Tibial artery (tissue), 4 donors: Measurements from ENCODE around the gene DPH7.
A peak's percentile ranks its signal among the peaks of the same experiment; 100 is the strongest.

ENCODE experiments used
- DNase-seq, 2 donors: peaks; one replicate each; pipeline ENCODE4 v3.0.0-alpha.2; 2019
- H3K27ac ChIP-seq, 2 donors: fragments of 200-600 bp; sonication (generic) in 1 of 2; 1 replicate in 1 of 2; 2 replicates in 1 of 2; pipeline ENCODE4 v1.5.1; 2018 to 2019; ENCODE audit warnings: mild to moderate bottlenecking in 1 of 2
- H3K27me3 ChIP-seq, 2 donors: fragments of 200-600 bp; sonication (generic) in 1 of 2; one replicate each; pipeline versions ENCODE4 v1.5.1 to v1.6.0; 2016 to 2019
- H3K36me3 ChIP-seq, 3 donors: fragments of 200-600 bp; sonication (generic) in 2 of 3; one replicate each; pipeline ENCODE4 v1.5.1; 2016 to 2019; ENCODE audit warnings: mild to moderate bottlenecking in 2 of 3
- H3K4me1 ChIP-seq, 4 donors: fragments of 200-600 bp; sonication (generic) in 2 of 4; 1 replicate in 3 of 4; 2 replicates in 1 of 4; pipeline ENCODE4 v1.5.1; 2016 to 2019
- H3K4me3 ChIP-seq, 2 donors: fragments of 200-600 bp; sonication (generic) in 1 of 2; 1 replicate in 1 of 2; 2 replicates in 1 of 2; pipeline ENCODE4 v1.5.1; 2018 to 2019; ENCODE audit warnings: mild to moderate bottlenecking in 2 of 2
- H3K9me3 ChIP-seq, 3 donors: fragments of 200-600 bp; sonication (generic) in 1 of 3; one replicate each; pipeline ENCODE4 v1.5.1; 2016 to 2019
- CTCF ChIP-seq, 2 experiments: fragments of 200-600 bp in 1 of 2; fragments of 450-650 bp in 1 of 2; IDR thresholded peaks; one replicate each; pipeline ENCODE4 v1.5.1; 2017 to 2019; ENCODE audit warnings: antibody characterized with exemption in 2 of 2, mild to moderate bottlenecking in 1 of 2, moderate library complexity in 1 of 2
- intact Hi-C: fragments of 100-400 bp; cut with DNase I; formaldehyde crosslinking; loops from one replicate; pipeline ENCODE4 v1.15.0; 2023; ENCODE audit warnings: low total_unique reads

DPH7 gene

GRCh38 chr9:137581361-137582285 is 2.9 kb upstream of the DPH7 start:
- peaks cover 0 to 27% (median 16%) of the 10 kb centered on the region in 4 donors for H3K4me1 ChIP-seq
- no peak for DNase-seq
- H3K36me3 ChIP-seq = peaks cover 15 to 55% (median 43%) of the 10 kb centered on the region in 3 donors
- no peak overlapping the region for H3K4me3 ChIP-seq
- intact Hi-C loops = no loop called here
- TF ChIP-seq CTCF (IDR thresholded peaks at IDR 0.05) = no peak
- no peaks in the 10 kb centered on the region for H3K27me3 ChIP-seq
- no peak overlapping the region for H3K27ac ChIP-seq
- no peaks in the 10 kb centered on the region for H3K9me3 ChIP-seq

- no peaks in the 10 kb centered on the region for H3K27me3 ChIP-seq
- no peak for TF ChIP-seq CTCF (IDR thresholded peaks at IDR 0.05)
- no peak overlapping the region for H3K27ac ChIP-seq
- DNase-seq = no peak
- intact Hi-C loops = no loop called here
- no peaks in the 10 kb centered on the region for H3K9me3 ChIP-seq
- peaks cover 0 to 34% (median 19%) of the 10 kb centered on the region in 4 donors for H3K4me1 ChIP-seq
- no peak overlapping the region for H3K4me3 ChIP-seq
- H3K36me3 ChIP-seq = peaks cover 14 to 48% (median 43%) of the 10 kb centered on the region in 3 donors
These were observed 2.2 kb upstream of the DPH7 start for GRCh38 chr9:137580954-137581322.

GRCh38 chr9:137580209-137580953 is 1.7 kb upstream of the DPH7 start:
- H3K27me3 ChIP-seq = no peaks in the 10 kb centered on the region
- no peaks in the 10 kb centered on the region for H3K9me3 ChIP-seq
- DNase-seq = no peak
- H3K4me3 ChIP-seq = no peak overlapping the region
- peaks cover 0 to 35% (median 19%) of the 10 kb centered on the region in 4 donors for H3K4me1 ChIP-seq
- intact Hi-C loops = no loop called here
- TF ChIP-seq CTCF (IDR thresholded peaks at IDR 0.05) = no peak
- H3K36me3 ChIP-seq = peaks cover 19 to 47% (median 45%) of the 10 kb centered on the region in 3 donors
- no peak overlapping the region for H3K27ac ChIP-seq

- Histone ChIP-seq H3K4me3 (peak overlapping the region; percentile 67 to 79), H3K27ac (peak overlapping the region; percentile 72 to 75), H3K9me3 (no peaks in the 10 kb centered on the region), H3K4me1 (peaks cover 0 to 35% (median 19%) of the 10 kb centered on the region in 4 donors), H3K36me3 (peaks cover 26 to 53% (median 47%) of the 10 kb centered on the region in 3 donors), H3K27me3 (no peaks in the 10 kb centered on the region)
- DNase-seq = no peak
- intact Hi-C loops = no loop called here
- TF ChIP-seq CTCF (IDR thresholded peaks at IDR 0.05) = no peak
These were observed 507 bp upstream of the DPH7 start for GRCh38 chr9:137579259-137579604.

GRCh38 chr9:137575716-137576411 is 2.9 kb downstream of the DPH7 start:
- Histone ChIP-seq H3K9me3 (no peaks in the 10 kb centered on the region), H3K4me3 (no peak overlapping the region), H3K36me3 (peaks cover 26 to 44% (median 43%) of the 10 kb centered on the region in 3 donors), H3K4me1 (peaks cover 0 to 35% (median 19%) of the 10 kb centered on the region in 4 donors), H3K27me3 (no peaks in the 10 kb centered on the region), H3K27ac (no peak overlapping the region)
- TF ChIP-seq CTCF (IDR thresholded peaks at IDR 0.05) = no peak
- DNase-seq = no peak
- intact Hi-C loops = no loop called here
